Endothelial cell of umbilical vein (primary cell): ENCODE measurements around the gene MGAT5. TPM values are rescaled to one million over a fixed set of nuclear protein-coding genes. Genes with fewer than 3 reads are reported as not detected.

Source experiments
- BruUV-seq: library from RNA; stranded (reverse); fragments of 400-500 nt; replicated peaks from 2 replicates; lab custom pipeline; 2021; lab: Mats Ljungman, UMichigan
- CTCF ChIA-PET: fragments of 300-600, 350-600 bp; sonication (Branson Sonifier 250); formaldehyde crosslinking; loops from one replicate; lab custom pipeline; 2021; ENCODE audit warnings: antibody characterized with exemption, inconsistent platforms; lab: Charles Lee
- POLR2A ChIA-PET: fragments of 300-600, 350-600 bp; sonication (Branson Sonifier 250); formaldehyde crosslinking; loops from one replicate; lab custom pipeline; 2021; ENCODE audit warnings: antibody characterized with exemption, inconsistent platforms; lab: Charles Lee
- DNase-seq: peaks from one replicate; pipeline ENCODE4 v3.0.0-alpha.2; 2011; ENCODE audit warnings: low read depth, low spot score
- FAIRE-seq: peaks from 2 replicates; lab custom pipeline; 2011; peaks lifted over from hg19 to GRCh38; lab: Jason Lieb, UNC
- H2AFZ ChIP-seq: 2 replicates; pipeline ENCODE4 v1.6.0; 2012; ENCODE audit warnings: low read depth, low read length, control low read depth, inconsistent platforms
- H3K27ac ChIP-seq: 2 replicates; pipeline ENCODE4 v1.5.1; 2011; ENCODE audit warnings: low read depth, mild to moderate bottlenecking, control low read depth, low read length, moderate library complexity; ENCODE audit not compliant: insufficient read depth
- H3K27me3 ChIP-seq, 2 experiments: 2 replicates each; pipeline versions ENCODE4 v1.6.0 to v1.6.1; 2011; ENCODE audit warnings: low read length in 2 of 2, mixed read lengths in 1 of 2; ENCODE audit not compliant: control insufficient read depth in 2 of 2, insufficient read depth in 2 of 2
- H3K36me3 ChIP-seq, 2 experiments: 2 replicates in 1 of 2; 3 replicates in 1 of 2; pipeline ENCODE4 v1.5.1; 2011; ENCODE audit warnings: low read length in 2 of 2, mild to moderate bottlenecking in 1 of 2, moderate library complexity in 1 of 2; ENCODE audit not compliant: control insufficient read depth in 2 of 2, insufficient read depth in 2 of 2; ENCODE audit errors: extremely low read depth in 1 of 2
- H3K4me1 ChIP-seq: 3 replicates; pipeline ENCODE4 v1.5.1; 2011; ENCODE audit warnings: mild to moderate bottlenecking, low read length; ENCODE audit not compliant: control insufficient read depth, insufficient read depth; ENCODE audit errors: extremely low read depth
- H3K4me2 ChIP-seq: 2 replicates; pipeline ENCODE4 v1.6.1; 2011; ENCODE audit warnings: low read length, control low read depth, mixed read lengths; ENCODE audit not compliant: insufficient read depth
- H3K4me3 ChIP-seq, 3 experiments: fragments of 200-600 bp in 1 of 3; sonication (generic), shearing (Covaris generic) in 1 of 3; replicated peaks in 1 of 3; 2 replicates each; pipeline ENCODE4 v1.5.1; 2011 to 2016; ENCODE audit warnings: control low read depth in 3 of 3, low read length in 3 of 3, mild to moderate bottlenecking in 2 of 3, inconsistent platforms in 1 of 3, low read depth in 1 of 3, moderate library complexity in 1 of 3; ENCODE audit not compliant: insufficient read depth in 1 of 3
- H3K79me2 ChIP-seq: 2 replicates; pipeline ENCODE4 v1.6.0; 2012; ENCODE audit warnings: low read length, inconsistent platforms; ENCODE audit not compliant: control insufficient read depth, insufficient read depth
- H3K9ac ChIP-seq: replicated peaks from 2 replicates; pipeline ENCODE3; 2011; ENCODE audit warnings: low read length, control low read depth; ENCODE audit not compliant: insufficient read depth; ENCODE audit errors: extremely low read depth
- H3K9me1 ChIP-seq: replicated peaks from 3 replicates; pipeline ENCODE4 v1.6.0; 2011; ENCODE audit warnings: mild to moderate bottlenecking, low read length; ENCODE audit not compliant: control insufficient read depth, insufficient read depth; ENCODE audit errors: extremely low read depth
- H3K9me3 ChIP-seq: replicated peaks from 2 replicates; pipeline ENCODE4 v1.5.1; 2012; ENCODE audit warnings: low read length, inconsistent platforms; ENCODE audit not compliant: control insufficient read depth, insufficient read depth
- H4K20me1 ChIP-seq: replicated peaks from 2 replicates; pipeline ENCODE3; 2011; ENCODE audit warnings: mild to moderate bottlenecking, low read length; ENCODE audit not compliant: control insufficient read depth, insufficient read depth; ENCODE audit errors: extremely low read depth
- EZH2 ChIP-seq: IDR thresholded peaks from 2 replicates; pipeline ENCODE4 v1.6.1; 2012; ENCODE audit warnings: borderline replicate concordance, low read depth, mild to moderate bottlenecking, moderate library complexity, low read length, inconsistent platforms; ENCODE audit not compliant: severe bottlenecking
- FOS ChIP-seq: IDR thresholded peaks from 2 replicates; pipeline ENCODE4 v1.6.1; 2011; ENCODE audit warnings: mild to moderate bottlenecking, low read length, moderate library complexity, borderline replicate concordance; ENCODE audit not compliant: insufficient read depth
- GATA2 ChIP-seq: IDR thresholded peaks from 2 replicates; pipeline ENCODE4 v1.7.0; 2011; ENCODE audit warnings: low read depth, mild to moderate bottlenecking, moderate library complexity, mixed read lengths, low read length; ENCODE audit not compliant: insufficient read length, insufficient read depth
- JUN ChIP-seq: IDR thresholded peaks from 2 replicates; pipeline ENCODE4 v1.6.1; 2011; ENCODE audit warnings: borderline replicate concordance, low read depth; ENCODE audit not compliant: insufficient read length, insufficient read depth
- MYC ChIP-seq: IDR thresholded peaks from one replicate; pipeline ENCODE4 v1.6.1; 2011; ENCODE audit warnings: mild to moderate bottlenecking, low read depth, low read length
- POLR2A ChIP-seq: IDR thresholded peaks from 2 replicates; pipeline ENCODE4 v1.6.1; 2012; ENCODE audit warnings: low read depth, mild to moderate bottlenecking, control low read depth, low read length
- POLR2AphosphoS5 ChIP-seq: IDR thresholded peaks from 2 replicates; pipeline ENCODE4 v1.6.1; 2012; ENCODE audit warnings: low read depth, mild to moderate bottlenecking, control low read depth, low read length, moderate library complexity; ENCODE audit not compliant: insufficient read depth
- dilution Hi-C: fragments of 300-500 bp; cut with MboI; formaldehyde crosslinking; loops from one replicate; pipeline ENCODE4 v1.15.0; 2019; ENCODE audit warnings: low sequenced_read_pairs; ENCODE audit not compliant: extremely low pct_ligation_motif_present
- intact Hi-C: fragments of 100-400 bp; cut with micrococcal nuclease; formaldehyde crosslinking; loops from one replicate; pipeline ENCODE4 v1.10.0; 2022
- polyA plus RNA-seq, 4 experiments: library from polyadenylated mRNA; depleted of rRNA in 3 of 4; stranded (reverse) in 3 of 4; unstranded in 1 of 4; fragments of >200 nt; gene quantifications; 2 replicates each; pipeline versions ENCODE4 v1.2.1 to v1.2.3, GENCODE V29; 2011 to 2012; ENCODE audit warnings: missing spikeins in 1 of 4
- total RNA-seq: library from RNA; stranded (reverse); gene quantifications from 2 replicates; pipeline ENCODE4 v1.2.3, GENCODE V29; 2021
- TF ChIP-seq, protein P1 (sequence below), 2 donors: IDR thresholded peaks; 1 replicate in 1 of 2; 2 replicates in 1 of 2; pipeline ENCODE4 v1.5.1; 2011; ENCODE audit warnings: low read length in 2 of 2, mild to moderate bottlenecking in 2 of 2, moderate library complexity in 2 of 2, control low read depth in 1 of 2, inconsistent platforms in 1 of 2, low read depth in 1 of 2; ENCODE audit not compliant: insufficient read depth in 1 of 2; ENCODE audit errors: extremely low read depth in 1 of 2
- TF ChIP-seq, protein P2 (sequence below): IDR thresholded peaks from 2 replicates; pipeline ENCODE4 v1.6.1; 2011; ENCODE audit not compliant: insufficient read depth, insufficient read length

The MGAT5 gene
- total and polyA plus RNA-seq, 2 donors (not counting 3 experiments of a cell fraction or from before 2014, with no cell fraction given) = 17.7 to 84.1 TPM

DNA sequence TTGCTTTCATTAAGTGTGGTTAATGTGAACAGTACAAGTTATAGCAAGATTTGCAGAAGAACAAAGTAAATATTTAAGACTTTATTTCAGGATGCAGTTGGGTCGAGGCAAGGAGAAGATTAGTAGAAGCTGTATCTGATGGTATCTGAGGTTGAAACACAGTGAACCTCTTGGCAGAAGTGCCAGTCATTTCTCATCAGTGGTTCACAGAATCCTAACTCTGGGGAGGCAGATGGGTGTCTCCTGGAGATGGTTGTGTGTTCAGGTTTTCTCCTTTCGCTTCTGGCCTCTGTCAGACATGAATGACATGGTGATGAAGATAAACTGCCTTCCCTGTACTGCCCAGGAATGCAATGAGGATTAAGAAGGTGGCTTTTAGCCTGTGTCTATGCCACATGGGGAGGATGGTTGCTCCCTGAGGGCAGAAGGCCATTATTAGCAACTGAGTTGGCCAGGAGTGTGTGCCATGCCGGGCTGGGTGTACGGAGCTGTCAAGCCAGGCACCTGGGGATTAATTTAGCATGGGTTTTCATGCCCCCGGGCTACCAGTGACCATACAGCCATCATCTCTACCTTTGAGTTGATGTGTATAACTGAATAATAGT lies 28.0 kb downstream of the MGAT5 start:
- H3K27me3 ChIP-seq = no peaks in the 10 kb centered on the region
- FAIRE-seq (no peak), DNase-seq (no peak)
- H3K79me2 ChIP-seq = no peaks in the 10 kb centered on the region
- no peak overlapping the region for H2AFZ ChIP-seq
- CTCF ChIA-PET = no interaction called here
- no TSS peak for BruUV-seq
- no peak overlapping the region for H3K4me2 ChIP-seq
- no peak for TF ChIP-seq GATA2
- TF ChIP-seq EZH2 = no peak
- no peak for TF ChIP-seq POLR2A
- no peak for TF ChIP-seq POLR2AphosphoS5
- TF ChIP-seq JUN = no peak
- TF ChIP-seq, protein P1, sequence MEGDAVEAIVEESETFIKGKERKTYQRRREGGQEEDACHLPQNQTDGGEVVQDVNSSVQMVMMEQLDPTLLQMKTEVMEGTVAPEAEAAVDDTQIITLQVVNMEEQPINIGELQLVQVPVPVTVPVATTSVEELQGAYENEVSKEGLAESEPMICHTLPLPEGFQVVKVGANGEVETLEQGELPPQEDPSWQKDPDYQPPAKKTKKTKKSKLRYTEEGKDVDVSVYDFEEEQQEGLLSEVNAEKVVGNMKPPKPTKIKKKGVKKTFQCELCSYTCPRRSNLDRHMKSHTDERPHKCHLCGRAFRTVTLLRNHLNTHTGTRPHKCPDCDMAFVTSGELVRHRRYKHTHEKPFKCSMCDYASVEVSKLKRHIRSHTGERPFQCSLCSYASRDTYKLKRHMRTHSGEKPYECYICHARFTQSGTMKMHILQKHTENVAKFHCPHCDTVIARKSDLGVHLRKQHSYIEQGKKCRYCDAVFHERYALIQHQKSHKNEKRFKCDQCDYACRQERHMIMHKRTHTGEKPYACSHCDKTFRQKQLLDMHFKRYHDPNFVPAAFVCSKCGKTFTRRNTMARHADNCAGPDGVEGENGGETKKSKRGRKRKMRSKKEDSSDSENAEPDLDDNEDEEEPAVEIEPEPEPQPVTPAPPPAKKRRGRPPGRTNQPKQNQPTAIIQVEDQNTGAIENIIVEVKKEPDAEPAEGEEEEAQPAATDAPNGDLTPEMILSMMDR (IDR thresholded peaks at IDR 0.05; ENCODE audit: extremely low read depth in 1 of 2, insufficient read depth in 1 of 2, low read depth in 1 of 2, low read length in 2 of 2) = no peak
- TF ChIP-seq, protein P2, sequence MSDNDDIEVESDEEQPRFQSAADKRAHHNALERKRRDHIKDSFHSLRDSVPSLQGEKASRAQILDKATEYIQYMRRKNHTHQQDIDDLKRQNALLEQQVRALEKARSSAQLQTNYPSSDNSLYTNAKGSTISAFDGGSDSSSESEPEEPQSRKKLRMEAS = no peak
- no peak for TF ChIP-seq MYC
- no peak for TF ChIP-seq FOS
- intact Hi-C loops = no loop called here
- dilution Hi-C loops = no loop called here
- H3K4me1 ChIP-seq = peaks cover 1% of the 10 kb centered on the region
- H3K9me3 ChIP-seq = no peaks in the 10 kb centered on the region
- H3K27ac ChIP-seq = no peak overlapping the region
- no peaks in the 10 kb centered on the region for H4K20me1 ChIP-seq
- no peaks in the 10 kb centered on the region for H3K9me1 ChIP-seq
- no peak overlapping the region for H3K4me3 ChIP-seq
- H3K36me3 ChIP-seq = no peaks in the 10 kb centered on the region
- POLR2A ChIA-PET = no interaction called here
- H3K9ac ChIP-seq = no peak overlapping the region
